Bronchial epithelial cell (primary cell): ENCODE measurements around the gene SEMA3C. TPM values are rescaled to one million over a fixed set of nuclear protein-coding genes. Genes with fewer than 3 reads are reported as not detected.
A peak's percentile ranks its signal among the peaks of the same experiment; 100 is the strongest.

Experiments
- DNase-seq: peaks from one replicate; pipeline ENCODE4 v3.0.0-alpha.2; 2010; ENCODE audit warnings: low read depth
- FAIRE-seq: peaks from 2 replicates; lab custom pipeline; 2011; peaks lifted over from hg19 to GRCh38; lab: Jason Lieb, UNC
- H3K27me3 ChIP-seq: 2 replicates; pipeline ENCODE4 v1.5.1; 2011; ENCODE audit warnings: low read length; ENCODE audit not compliant: control insufficient read depth, insufficient read depth
- H3K36me3 ChIP-seq: 2 replicates; pipeline ENCODE4 v1.5.1; 2011; ENCODE audit warnings: low read length; ENCODE audit not compliant: control insufficient read depth, insufficient read depth
- H3K4me3 ChIP-seq: 2 replicates; pipeline ENCODE4 v1.5.1; 2011; ENCODE audit warnings: mild to moderate bottlenecking, low read depth, low read length, control low read depth
- total RNA-seq: library from RNA; depleted of rRNA; stranded (reverse); fragments of >200 nt; gene quantifications from 2 replicates; pipeline ENCODE4 v1.2.1, GENCODE V29; 2014
- TF ChIP-seq, protein P1 (sequence below): IDR thresholded peaks from 2 replicates; pipeline ENCODE4 v1.5.1; 2011; ENCODE audit warnings: mild to moderate bottlenecking, moderate library complexity, low read length, control low read depth, inconsistent platforms; ENCODE audit not compliant: insufficient read depth, severe bottlenecking

SEMA3C gene
- total RNA-seq, 1 donor from 2014 or later = 178 TPM

DNA sequence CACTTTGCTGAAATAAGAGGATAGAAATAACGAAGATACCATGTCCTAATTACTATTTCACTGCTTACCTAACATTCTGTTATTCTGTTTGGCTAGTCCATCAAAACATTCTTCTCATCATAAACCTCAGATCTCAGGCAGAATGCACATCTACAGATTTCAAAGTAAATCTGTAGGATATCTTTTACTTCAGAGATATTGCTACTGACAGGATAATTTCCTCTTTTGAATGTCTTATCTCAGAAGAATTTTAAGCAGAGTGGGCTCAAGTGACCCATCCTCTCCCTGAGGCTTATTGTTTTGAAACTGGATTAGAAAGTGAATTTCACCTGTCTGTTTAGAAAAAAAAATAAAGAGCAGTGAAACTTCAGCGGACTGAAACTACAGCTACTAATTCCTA is 83.6 kb downstream of the SEMA3C start:
- FAIRE-seq (no peak), DNase-seq (no peak)
- Histone ChIP-seq H3K27me3 (no peaks in the 10 kb centered on the region), H3K36me3 (no peaks in the 10 kb centered on the region), H3K4me3 (no peak overlapping the region)
- TF ChIP-seq, protein P1, sequence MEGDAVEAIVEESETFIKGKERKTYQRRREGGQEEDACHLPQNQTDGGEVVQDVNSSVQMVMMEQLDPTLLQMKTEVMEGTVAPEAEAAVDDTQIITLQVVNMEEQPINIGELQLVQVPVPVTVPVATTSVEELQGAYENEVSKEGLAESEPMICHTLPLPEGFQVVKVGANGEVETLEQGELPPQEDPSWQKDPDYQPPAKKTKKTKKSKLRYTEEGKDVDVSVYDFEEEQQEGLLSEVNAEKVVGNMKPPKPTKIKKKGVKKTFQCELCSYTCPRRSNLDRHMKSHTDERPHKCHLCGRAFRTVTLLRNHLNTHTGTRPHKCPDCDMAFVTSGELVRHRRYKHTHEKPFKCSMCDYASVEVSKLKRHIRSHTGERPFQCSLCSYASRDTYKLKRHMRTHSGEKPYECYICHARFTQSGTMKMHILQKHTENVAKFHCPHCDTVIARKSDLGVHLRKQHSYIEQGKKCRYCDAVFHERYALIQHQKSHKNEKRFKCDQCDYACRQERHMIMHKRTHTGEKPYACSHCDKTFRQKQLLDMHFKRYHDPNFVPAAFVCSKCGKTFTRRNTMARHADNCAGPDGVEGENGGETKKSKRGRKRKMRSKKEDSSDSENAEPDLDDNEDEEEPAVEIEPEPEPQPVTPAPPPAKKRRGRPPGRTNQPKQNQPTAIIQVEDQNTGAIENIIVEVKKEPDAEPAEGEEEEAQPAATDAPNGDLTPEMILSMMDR = no peak

DNA sequence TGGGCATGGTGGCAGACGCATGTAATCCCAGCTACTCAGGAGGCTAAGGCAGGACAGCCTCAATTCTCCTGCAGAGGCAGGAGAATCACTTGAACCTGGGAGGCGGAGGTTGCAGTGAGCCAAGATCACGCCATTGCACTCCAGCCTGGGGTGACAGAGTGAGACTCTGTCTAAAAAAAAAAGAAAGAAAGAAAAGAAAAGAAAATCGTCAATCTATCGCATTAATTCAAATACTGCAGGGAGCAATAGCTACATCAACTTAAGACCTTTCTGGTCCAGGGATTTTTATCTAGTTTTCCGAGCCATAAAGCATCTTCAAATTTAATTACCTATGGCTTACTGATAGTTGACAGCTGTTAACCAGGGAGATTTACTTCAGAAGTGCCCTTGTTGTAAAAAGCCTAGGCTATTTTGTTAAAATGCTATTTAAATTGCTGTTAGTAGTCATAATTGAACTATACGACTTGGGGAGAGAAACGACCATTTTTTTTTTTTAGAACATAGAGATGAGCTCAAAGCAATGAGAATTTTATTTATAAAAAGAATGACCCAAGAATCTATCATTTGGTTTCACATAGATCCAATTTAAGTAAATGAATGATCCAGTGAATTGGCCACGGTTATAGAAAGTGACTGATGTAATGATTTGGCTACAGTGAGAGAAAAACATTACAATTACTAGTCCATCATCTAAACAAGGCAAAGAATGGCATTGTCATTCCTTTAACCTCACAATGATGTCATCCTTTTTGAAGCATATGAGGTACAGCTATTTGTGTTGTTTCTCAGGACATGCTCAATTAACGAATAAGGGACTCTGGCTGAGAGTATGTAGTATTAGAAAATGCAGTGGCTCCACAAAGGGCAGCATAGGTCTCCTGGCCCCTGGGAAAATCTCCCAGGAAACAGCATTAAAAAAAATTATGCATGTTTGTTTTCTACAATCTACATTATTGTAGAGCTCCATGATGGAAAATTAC is 85.3 kb downstream of the SEMA3C start:
- no peaks in the 10 kb centered on the region for H3K36me3 ChIP-seq
- FAIRE-seq = no peak

DNA sequence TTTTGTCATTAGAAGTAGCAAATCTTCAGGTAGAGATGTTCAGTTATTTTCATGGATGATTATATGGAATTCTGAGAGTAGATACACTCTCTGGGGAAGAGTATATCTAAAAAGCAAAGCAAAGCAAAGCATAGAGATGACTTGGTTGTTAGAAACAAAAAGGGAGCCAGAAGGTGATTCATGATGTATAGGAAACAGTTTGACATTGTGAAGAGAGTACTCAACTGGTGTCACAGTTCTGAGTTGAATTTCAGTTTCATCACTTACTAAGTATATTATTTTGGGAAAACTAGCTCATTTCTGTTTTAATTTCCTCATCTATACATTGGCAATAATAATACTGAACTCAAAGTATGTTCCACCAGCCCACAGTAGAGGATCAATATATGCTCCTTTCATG is 86.8 kb downstream of the SEMA3C start:
- Histone ChIP-seq H3K4me3 (no peak overlapping the region), H3K27me3 (no peaks in the 10 kb centered on the region), H3K36me3 (no peaks in the 10 kb centered on the region)
- TF ChIP-seq, protein P1 = no peak
- FAIRE-seq (no peak), DNase-seq (peak; percentile 36)

More for the DNA sequence above, 85.3 kb downstream of the SEMA3C start:
- TF ChIP-seq, protein P1 = no peak
- Histone ChIP-seq H3K4me3 (no peak overlapping the region), H3K27me3 (no peaks in the 10 kb centered on the region)
- DNase-seq = peak; percentile 28

DNA sequence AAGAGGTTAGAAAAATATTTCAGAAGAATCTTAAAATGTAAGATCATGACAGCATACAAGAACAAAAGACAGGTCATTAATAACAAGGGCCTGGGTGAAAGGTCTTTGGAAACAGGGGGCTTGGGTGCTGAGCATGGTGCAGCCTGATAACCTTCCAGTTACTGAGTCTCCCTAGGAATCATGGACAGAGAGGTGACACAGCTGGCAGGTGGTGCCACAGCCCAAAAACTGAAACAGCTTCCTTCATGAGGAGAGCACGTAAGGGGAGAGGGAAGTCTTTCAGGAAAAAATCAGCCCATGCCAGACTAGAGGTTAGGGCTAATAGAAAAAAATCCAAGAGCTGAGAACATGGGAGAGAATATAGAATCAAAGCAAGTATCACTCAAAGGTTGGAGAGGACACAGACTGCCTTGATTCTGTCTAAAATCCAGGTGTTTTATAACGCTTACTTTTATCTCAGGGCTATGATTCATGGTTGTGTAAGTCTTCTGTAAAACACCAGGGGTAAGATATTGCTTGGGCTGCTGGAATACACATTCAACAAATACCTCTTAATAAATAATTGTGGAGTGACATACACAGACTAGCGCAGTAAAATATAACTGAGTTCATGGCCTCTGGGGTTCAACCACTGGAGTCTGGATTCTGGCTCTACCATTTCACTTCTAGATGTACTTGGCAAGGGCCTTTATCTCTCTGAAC is 88.1 kb downstream of the SEMA3C start:
- FAIRE-seq (no peak), DNase-seq (peak; percentile 48)
- TF ChIP-seq, protein P1 = no peak
- Histone ChIP-seq H3K36me3 (peaks cover 1% of the 10 kb centered on the region), H3K4me3 (no peak overlapping the region), H3K27me3 (no peaks in the 10 kb centered on the region)

DNA sequence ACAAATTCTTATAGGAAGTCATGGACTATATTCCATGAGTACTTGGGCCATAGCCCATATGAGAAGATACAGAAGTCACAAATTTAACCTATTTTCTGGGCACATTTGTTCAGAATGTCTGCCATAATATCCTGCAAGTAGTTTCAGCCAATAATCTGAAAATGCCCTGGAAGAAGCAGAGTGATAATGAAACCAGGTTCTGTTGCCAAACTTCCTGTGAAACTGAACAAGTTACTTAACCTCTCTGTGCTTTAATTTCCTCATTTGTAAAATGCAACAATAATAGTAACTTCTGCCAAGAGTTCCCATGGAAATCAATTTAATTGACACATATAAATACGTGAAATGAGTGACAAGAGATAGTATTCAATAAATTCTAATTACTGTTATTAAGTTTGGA is 88.8 kb downstream of the SEMA3C start:
- TF ChIP-seq, protein P1 = no peak
- DNase-seq (no peak), FAIRE-seq (no peak)
- Histone ChIP-seq H3K36me3 (peaks cover 1% of the 10 kb centered on the region), H3K27me3 (no peaks in the 10 kb centered on the region), H3K4me3 (no peak overlapping the region)
